A549 (cell line): ENCODE data around the gene ELOVL3. TPM values are rescaled to one million over a fixed set of nuclear protein-coding genes. Genes with fewer than 3 reads are reported as not detected.

Experiments
- ATAC-seq, 2 experiments: fragments of 200-7000 bp in 1 of 2; fragments of >200 bp in 1 of 2; cut with Nextera tagmentation in 1 of 2; cut with Tn5 transposase in 1 of 2; 3 replicates each; pipeline versions ENCODE4 v1.8.0 to v1.9.1; 2018 to 2020; ENCODE audit warnings: mild to moderate bottlenecking in 1 of 2, moderate library complexity in 1 of 2
- CTCF ChIA-PET: fragments of 300-600 bp; sonication (Branson Sonifier 250); formaldehyde crosslinking; extraction: SDS; loops from one replicate; lab custom pipeline; 2021; ENCODE audit warnings: antibody characterized with exemption, inconsistent platforms; lab: Yijun Ruan, JAX
- POLR2A ChIA-PET: fragments of 350-600 bp; formaldehyde crosslinking; extraction: SDS; loops from one replicate; lab custom pipeline; 2021; ENCODE audit warnings: antibody characterized with exemption, inconsistent platforms; lab: Yijun Ruan, JAX
- DNase-seq, 2 experiments: peaks; one replicate each; pipeline versions ENCODE4 v3.0.0 to v3.0.0-alpha.2; 2011 to 2016; ENCODE audit warnings: low read depth in 1 of 2, low spot score in 1 of 2
- FAIRE-seq: peaks from 2 replicates; lab custom pipeline; 2011; peaks lifted over from hg19 to GRCh38; lab: Jason Lieb, UNC
- H3K27ac ChIP-seq, 2 experiments: fragments of >200 bp; sonication (Bioruptor Twin); formaldehyde crosslinking; 3 replicates each; pipeline ENCODE4 v1.5.1; 2016 to 2017
- H3K4me1 ChIP-seq: fragments of >200 bp; sonication (Bioruptor Twin); formaldehyde crosslinking; 3 replicates; pipeline ENCODE4 v1.6.1; 2016
- H3K4me2 ChIP-seq: fragments of >200 bp; sonication (Bioruptor Twin); formaldehyde crosslinking; 3 replicates; pipeline ENCODE4 v1.6.1; 2016
- H3K4me3 ChIP-seq: fragments of >200 bp; sonication (Bioruptor Twin); formaldehyde crosslinking; 3 replicates; pipeline ENCODE4 v1.5.1; 2016
- H3K9me3 ChIP-seq: fragments of >200 bp; sonication (Bioruptor Twin); formaldehyde crosslinking; 3 replicates; pipeline ENCODE4 v1.6.1; 2016
- ATOH8 ChIP-seq: fragments of 250-450 bp; sonication (Bioruptor Pico); IDR thresholded peaks from 2 replicates; pipeline ENCODE4 v1.5.0; 2020; ENCODE audit warnings: low read depth, mild to moderate bottlenecking, moderate library complexity
- BCL3 ChIP-seq: fragments of >200 bp; sonication (Bioruptor Twin); formaldehyde crosslinking; IDR thresholded peaks from 3 replicates; pipeline ENCODE4 v1.6.1; 2016
- CBX8 ChIP-seq: fragments of 200-600 bp; sonication (generic); IDR thresholded peaks from 2 replicates; pipeline ENCODE4 v1.6.1; 2016
- CEBPB ChIP-seq, 2 experiments: fragments of >200 bp in 1 of 2; sonication (Bioruptor Twin) in 1 of 2; formaldehyde crosslinking in 1 of 2; IDR thresholded peaks; 2 replicates each; pipeline ENCODE4 v1.6.1; 2012 to 2016
- CTCF ChIP-seq: fragments of >200 bp; sonication (Bioruptor Twin); formaldehyde crosslinking; IDR thresholded peaks from 3 replicates; pipeline ENCODE4 v1.5.1; 2016
- E2F6 ChIP-seq: IDR thresholded peaks from 2 replicates; pipeline ENCODE4 v1.6.1; 2012; ENCODE audit warnings: low read depth, borderline replicate concordance
- EHMT2 ChIP-seq: fragments of 200-600 bp; sonication (generic); IDR thresholded peaks from 2 replicates; pipeline ENCODE4 v1.6.1; 2016; ENCODE audit warnings: antibody characterized with exemption, low read depth, mild to moderate bottlenecking, moderate library complexity
- EP300 ChIP-seq, 2 experiments: fragments of >200 bp; sonication (Bioruptor Twin); formaldehyde crosslinking; IDR thresholded peaks; 2 replicates in 1 of 2; 3 replicates in 1 of 2; pipeline ENCODE4 v1.6.1; 2016 to 2017
- ESRRA ChIP-seq: fragments of 150-350 bp; IDR thresholded peaks from 2 replicates; pipeline ENCODE4 v1.6.1; 2014; ENCODE audit warnings: mild to moderate bottlenecking, low read length, borderline replicate concordance
- GATA3 ChIP-seq: IDR thresholded peaks from 2 replicates; pipeline ENCODE4 v1.6.1; 2012; ENCODE audit warnings: borderline replicate concordance
- HOXA7 ChIP-seq: fragments of 250-450 bp; sonication (Bioruptor Pico); IDR thresholded peaks from 2 replicates; pipeline ENCODE4 v1.5.0; 2020; ENCODE audit warnings: mild to moderate bottlenecking, moderate library complexity
- HOXB13 ChIP-seq: fragments of 250-450 bp; sonication (Bioruptor Pico); IDR thresholded peaks from 2 replicates; pipeline ENCODE4 v1.5.0; 2020; ENCODE audit warnings: low read depth, mild to moderate bottlenecking, moderate library complexity
- JUN ChIP-seq, 2 experiments: fragments of >200 bp; sonication (Bioruptor Twin); formaldehyde crosslinking; IDR thresholded peaks; 2 replicates in 1 of 2; 3 replicates in 1 of 2; pipeline ENCODE4 v1.6.1; 2016 to 2017
- KDM5A ChIP-seq: fragments of 200-600 bp; sonication (generic); IDR thresholded peaks from 2 replicates; pipeline ENCODE4 v1.6.1; 2016; ENCODE audit warnings: antibody characterized with exemption, mild to moderate bottlenecking
- MAFK ChIP-seq: fragments of 450-650 bp; IDR thresholded peaks from 2 replicates; pipeline ENCODE4 v1.6.1; 2014; ENCODE audit not compliant: partially characterized antibody
- MAZ ChIP-seq: fragments of 150-350 bp; IDR thresholded peaks from 2 replicates; pipeline ENCODE4 v1.6.1; 2014; ENCODE audit warnings: antibody characterized with exemption, low read depth, low read length, borderline replicate concordance
- NFE2L2 ChIP-seq: fragments of 150-350 bp; conservative IDR thresholded peaks from 2 replicates; pipeline ENCODE4 v1.6.1; 2014; ENCODE audit warnings: low read length
- NR3C1 ChIP-seq: fragments of >200 bp; sonication (Bioruptor Twin); formaldehyde crosslinking; IDR thresholded peaks from 3 replicates; pipeline ENCODE4 v1.6.1; 2017
- PBX3 ChIP-seq: IDR thresholded peaks from 2 replicates; pipeline ENCODE4 v1.6.1; 2012
- POLR2A ChIP-seq: IDR thresholded peaks from 2 replicates; pipeline ENCODE4 v1.6.1; 2012; ENCODE audit warnings: mild to moderate bottlenecking, low read length
- RARB ChIP-seq: fragments of 250-450 bp; sonication (Bioruptor Pico); IDR thresholded peaks from 2 replicates; pipeline ENCODE4 v1.8.0; 2021; ENCODE audit warnings: mild to moderate bottlenecking, moderate library complexity
- RCOR1 ChIP-seq: fragments of 150-350 bp; IDR thresholded peaks from 2 replicates; pipeline ENCODE4 v1.6.1; 2014; ENCODE audit warnings: antibody characterized with exemption, low read length, low read depth
- RFX5 ChIP-seq: fragments of 450-650 bp; IDR thresholded peaks from 2 replicates; pipeline ENCODE4 v1.7.1; 2014; ENCODE audit warnings: antibody characterized with exemption, mild to moderate bottlenecking, moderate library complexity
- RNF2 ChIP-seq: fragments of 200-600 bp; sonication (generic); IDR thresholded peaks from 2 replicates; pipeline ENCODE4 v1.6.1; 2016; ENCODE audit warnings: low read depth, mild to moderate bottlenecking, antibody characterized with exemption, moderate library complexity, borderline replicate concordance
- SMC3 ChIP-seq: fragments of >200 bp; sonication (Bioruptor Twin); formaldehyde crosslinking; IDR thresholded peaks from 3 replicates; pipeline ENCODE4 v1.6.1; 2018; ENCODE audit warnings: inconsistent platforms
- TFCP2L1 ChIP-seq: fragments of 250-450 bp; sonication (Bioruptor Pico); IDR thresholded peaks from 2 replicates; pipeline ENCODE4 v1.5.0; 2021; ENCODE audit warnings: mild to moderate bottlenecking
- USF2 ChIP-seq: fragments of 450-650 bp; IDR thresholded peaks from 2 replicates; pipeline ENCODE4 v1.6.1; 2014; ENCODE audit warnings: antibody characterized with exemption
- ZFP36 ChIP-seq: fragments of 450-650 bp; IDR thresholded peaks from 2 replicates; pipeline ENCODE4 v1.6.1; 2014; ENCODE audit warnings: borderline replicate concordance; ENCODE audit not compliant: partially characterized antibody
- ZNF302 ChIP-seq: fragments of 250-450 bp; sonication (Bioruptor Pico); IDR thresholded peaks from 2 replicates; pipeline ENCODE4 v1.9.0; 2021; ENCODE audit warnings: inconsistent platforms, mild to moderate bottlenecking, moderate library complexity
- whole genome bisulfite sequencing: methylation state at CpG from one replicate; pipeline ENCODE4 v1.1.6; 2017; ENCODE audit errors: missing lambda C conversion rate; 5-methylcytosine and 5-hydroxymethylcytosine counted together
- polyA plus RNA-seq, 4 experiments: library from polyadenylated mRNA; depleted of rRNA in 3 of 4; stranded (reverse); fragments of >200 nt; fragmentation: RNase III in 1 of 4; extraction: RNeasy Plus Mini Kit Qiagen cat#74134 plus additional on column Dnase treatment in 1 of 4; gene quantifications; 2 replicates in 3 of 4; 3 replicates in 1 of 4; pipeline ENCODE4 v1.2.3, GENCODE V29; 2011 to 2017

Gene ELOVL3
- polyA plus RNA-seq, 2 of the 4 experiments (the other 2 are of a cell fraction), result 0.22 to 0.53 TPM

- no peak for FAIRE-seq
- ATAC-seq, result no peak
- H3K9me3 ChIP-seq, result no peaks in the 10 kb centered on the region
- WGBS, result 53% methylated on average over 5 of the region's 5 CpGs
- H3K4me2 ChIP-seq, result no peak overlapping the region
- ChIA-PET POLR2A (no interaction called here), CTCF (interaction anchor here (0.7 to 2.6 kb wide), 9 partner anchors 11 to 316 kb away, joined by 3 to 11 read pairs (median 5); no protein-coding TSS in a partner anchor)
- DNase-seq, result no peak
- no peaks in the 10 kb centered on the region for H3K4me1 ChIP-seq
- no peak overlapping the region for H3K4me3 ChIP-seq
- H3K27ac ChIP-seq, result no peak overlapping the region
- TF ChIP-seq POLR2A (no peak), JUN (IDR thresholded peaks at IDR 0.05) (no peak), RNF2 (no peak), NFE2L2 (no peak), GATA3 (no peak), ZFP36 (no peak), TFCP2L1 (no peak), PBX3 (no peak), BCL3 (no peak), ATOH8 (CRISPR knock-in tag) (no peak), MAFK (no peak), ZNF302 (CRISPR knock-in tag) (no peak), HOXB13 (CRISPR knock-in tag) (no peak), EP300 (IDR thresholded peaks at IDR 0.05) (no peak), SMC3 (no peak), EHMT2 (no peak), RFX5 (no peak), CEBPB (IDR thresholded peaks at IDR 0.05) (no peak), E2F6 (no peak)
Measured at GRCh38 chr10:102208311-102209035, 17.6 kb upstream of the ELOVL3 start.

- H3K4me2 ChIP-seq, result no peak overlapping the region
- TF ChIP-seq KDM5A (no peak), CTCF (no peak), ESRRA (no peak), JUN (IDR thresholded peaks at IDR 0.05) (no peak), HOXA7 (CRISPR knock-in tag) (no peak), USF2 (no peak), CBX8 (no peak), NR3C1 (no peak), MAZ (no peak), RCOR1 (no peak), RARB (no peak)
Measured at GRCh38 chr10:102211615-102212299, 14.3 kb upstream of the ELOVL3 start.

More at GRCh38 chr10:102211615-102212299, 14.3 kb upstream of the ELOVL3 start:
- no peak for ATAC-seq
- POLR2A ChIA-PET, result no interaction called here
- WGBS, result 54% methylated on average over 3 of the region's 3 CpGs
- DNase-seq, result no peak
- CTCF ChIA-PET, result interaction anchor here (1.1 to 2.2 kb wide), 5 partner anchors 11 to 188 kb away, joined by 3 to 5 read pairs (median 4); no protein-coding TSS in a partner anchor
- Histone ChIP-seq H3K4me3 (no peak overlapping the region), H3K27ac (no peak overlapping the region), H3K4me1 (no peaks in the 10 kb centered on the region), H3K9me3 (no peaks in the 10 kb centered on the region)
- no peak for FAIRE-seq
